Esophagus (tissue), 2 donors: ENCODE data around the gene HPCAL4. TPM values are rescaled to one million over a fixed set of nuclear protein-coding genes. Genes with fewer than 3 reads are reported as not detected.
A peak's percentile ranks its signal among the peaks of the same experiment; 100 is the strongest.

ENCODE experiments used
- H3K27ac ChIP-seq, 2 donors: one replicate each; pipeline ENCODE4 v1.5.1; 2013; ENCODE audit warnings: low read depth in 2 of 2, mild to moderate bottlenecking in 2 of 2, inconsistent platforms in 1 of 2, low read length in 1 of 2, moderate library complexity in 1 of 2
- H3K27me3 ChIP-seq, 2 donors: one replicate each; pipeline ENCODE4 v1.6.1; 2013; ENCODE audit warnings: low read length in 2 of 2, control low read depth in 1 of 2, mild to moderate bottlenecking in 1 of 2; ENCODE audit not compliant: insufficient read depth in 2 of 2, control insufficient read depth in 1 of 2
- H3K36me3 ChIP-seq, 2 donors: one replicate each; pipeline ENCODE4 v1.6.1; 2013; ENCODE audit warnings: low read length in 1 of 2; ENCODE audit not compliant: control insufficient read depth in 2 of 2, insufficient read depth in 2 of 2
- H3K4me1 ChIP-seq, 2 donors: one replicate each; pipeline ENCODE4 v1.6.1; 2013; ENCODE audit warnings: low read length in 1 of 2; ENCODE audit not compliant: control insufficient read depth in 2 of 2, insufficient read depth in 2 of 2
- H3K4me3 ChIP-seq, 2 donors: one replicate each; pipeline ENCODE4 v1.5.1; 2013; ENCODE audit warnings: low read length in 2 of 2, mild to moderate bottlenecking in 2 of 2, low read depth in 1 of 2, moderate library complexity in 1 of 2
- H3K9me3 ChIP-seq, 2 donors: one replicate each; pipeline ENCODE4 v1.6.1; 2013; ENCODE audit warnings: mild to moderate bottlenecking in 2 of 2, low read depth in 1 of 2, low read length in 1 of 2, moderate library complexity in 1 of 2; ENCODE audit not compliant: control insufficient read depth in 2 of 2, insufficient read depth in 1 of 2
- WGBS, 2 donors: extraction: QIAGEN DNeasy Blood & Tissue Kit; methylation state at CpG; one replicate each; pipeline ENCODE4 v1.1.7; 2013; 5-methylcytosine and 5-hydroxymethylcytosine counted together
- polyA plus RNA-seq, 2 donors: library from polyadenylated mRNA; stranded (reverse); fragments of 200-250 nt; gene quantifications; one replicate each; pipeline ENCODE4 v1.2.3, GENCODE V29; 2013
- donor health status: healthy with polysubstance abuse.
- donor health status: Bipolar disorder and iron deficiency.

The HPCAL4 gene
- polyA plus RNA-seq, 2 donors = 0.02 to 0.04 TPM

DNA sequence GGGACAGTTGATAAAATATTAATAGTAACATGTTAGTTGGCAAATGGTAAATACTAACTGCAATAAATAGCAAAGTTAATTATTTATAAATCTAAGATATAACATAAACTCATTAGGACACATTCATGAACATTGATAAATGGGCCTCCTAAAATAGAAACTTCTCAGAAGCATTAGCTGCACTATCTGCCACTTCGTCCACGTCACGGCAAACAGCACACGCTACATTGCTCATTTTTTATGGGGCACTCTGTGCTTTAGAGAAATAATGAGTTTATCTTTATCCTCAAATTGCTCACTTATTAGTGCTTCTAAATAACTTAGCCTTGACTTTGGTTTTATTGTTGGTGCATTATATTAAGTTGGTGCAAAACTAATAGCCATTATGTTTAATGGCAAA is 16.3 kb upstream of the HPCAL4 start:
- Histone ChIP-seq H3K36me3 (no peaks in the 10 kb centered on the region), H3K4me1 (no peaks in the 10 kb centered on the region), H3K27me3 (peaks cover 0 to 3% of the 10 kb centered on the region in 2 donors), H3K9me3 (no peaks in the 10 kb centered on the region), H3K4me3 (no peak overlapping the region), H3K27ac (no peak overlapping the region)
- WGBS, 2 donors = 65 to 86% methylated on average over 4 of the region's 4 CpGs

DNA sequence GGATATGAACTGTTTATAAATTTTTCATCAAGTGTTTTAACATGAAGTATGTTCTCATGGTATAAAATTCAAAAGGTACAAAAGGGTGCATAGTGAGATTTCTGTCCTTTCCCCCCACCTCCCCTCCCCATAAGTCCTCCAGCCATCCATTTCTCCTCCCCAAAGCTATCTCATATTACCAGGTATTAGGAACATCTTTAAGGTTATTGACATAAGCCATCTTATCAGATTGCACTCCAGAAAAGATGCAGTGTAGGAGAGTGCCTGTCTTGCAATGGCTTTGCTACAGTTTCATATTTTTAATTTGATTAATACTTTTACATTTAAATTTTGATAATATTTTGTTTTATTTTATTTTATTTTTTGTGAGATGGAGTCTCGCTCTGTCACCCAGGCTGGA is 13.5 kb upstream of the HPCAL4 start:
- no peaks in the 10 kb centered on the region for H3K36me3 ChIP-seq
- no peaks in the 10 kb centered on the region for H3K9me3 ChIP-seq

DNA sequence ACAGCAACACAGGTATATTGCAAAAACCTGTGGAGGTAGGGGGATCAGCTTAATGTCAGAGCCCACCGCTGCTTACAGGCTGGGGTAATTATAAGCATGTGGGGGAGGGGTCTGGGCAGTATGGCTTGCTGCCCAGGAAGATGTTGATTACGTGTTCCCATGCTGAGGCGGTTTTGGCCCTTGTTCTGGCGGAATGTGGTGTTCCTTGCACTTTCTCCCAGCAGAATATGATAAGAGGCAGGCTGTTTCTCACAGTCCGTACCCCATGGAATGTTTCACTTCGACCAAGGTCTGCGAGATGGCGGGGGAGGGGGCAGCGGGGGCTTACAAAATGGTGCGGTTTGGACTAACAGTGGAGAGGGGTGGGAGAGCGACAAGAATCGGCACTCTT is 9.8 kb upstream of the HPCAL4 start:
- H3K4me3 ChIP-seq = no peak overlapping the region
- no peak overlapping the region for H3K27ac ChIP-seq
- H3K27me3 ChIP-seq = no peaks in the 10 kb centered on the region
- peaks cover 0 to 2% of the 10 kb centered on the region in 2 donors for H3K9me3 ChIP-seq
- no peaks in the 10 kb centered on the region for H3K36me3 ChIP-seq
- no peaks in the 10 kb centered on the region for H3K4me1 ChIP-seq
- whole genome bisulfite sequencing, 2 donors = 20 to 26% methylated on average over 12 of the region's 12 CpGs

More for the DNA sequence above, 13.5 kb upstream of the HPCAL4 start:
- Histone ChIP-seq H3K4me3 (no peak overlapping the region), H3K27me3 (no peaks in the 10 kb centered on the region), H3K27ac (no peak overlapping the region), H3K4me1 (no peaks in the 10 kb centered on the region)
- WGBS, 2 donors = 83 to 93% methylated on average over 1 of the region's 1 CpG

DNA sequence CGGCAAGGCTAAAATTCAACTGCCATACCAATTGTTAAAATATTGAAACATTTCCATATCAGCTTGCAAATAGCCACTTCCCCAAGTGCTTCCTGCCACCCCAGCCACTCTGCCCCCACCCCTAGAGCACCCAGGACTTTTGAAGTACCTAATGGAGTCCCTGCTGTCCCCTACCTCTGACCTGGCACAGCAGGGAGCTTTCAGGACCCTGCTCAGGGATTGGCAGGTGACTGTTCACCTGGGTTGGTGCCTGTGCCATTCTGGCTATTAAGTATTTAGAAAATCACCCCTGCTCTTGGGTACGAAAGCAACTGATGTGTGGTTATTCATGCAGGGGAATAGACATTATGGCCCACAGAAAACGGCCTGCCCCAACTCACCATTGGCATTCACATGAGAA is 9.1 kb upstream of the HPCAL4 start:
- 76 to 86% methylated on average over 3 of the region's 3 CpGs for WGBS, 2 donors

DNA sequence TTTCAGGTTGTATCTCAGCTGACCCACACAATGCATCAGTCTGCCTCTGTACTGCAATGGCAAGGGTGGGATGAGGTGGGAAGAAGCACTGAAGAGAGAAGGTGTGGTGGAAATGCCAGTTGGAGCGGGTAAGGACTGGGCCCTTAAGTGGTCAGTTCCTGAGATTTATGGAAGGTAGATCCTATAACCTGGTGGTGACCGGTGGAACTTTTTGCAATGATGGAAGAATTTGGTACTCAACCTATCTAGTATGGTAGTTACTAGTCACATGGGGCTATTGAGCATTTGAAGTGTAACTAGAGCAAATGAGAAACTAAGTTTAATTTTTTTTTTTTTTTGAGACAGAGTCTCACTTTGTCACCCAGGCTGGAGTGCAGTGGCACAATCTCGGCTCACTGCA is 8.2 kb upstream of the HPCAL4 start:
- Histone ChIP-seq H3K27ac (no peak overlapping the region), H3K9me3 (peaks cover 0 to 2% of the 10 kb centered on the region in 2 donors), H3K36me3 (no peaks in the 10 kb centered on the region), H3K27me3 (no peaks in the 10 kb centered on the region), H3K4me3 (no peak overlapping the region), H3K4me1 (no peaks in the 10 kb centered on the region)
- WGBS, 2 donors = 93 to 95% methylated on average over 2 of the region's 3 CpGs

More for the DNA sequence above, 9.1 kb upstream of the HPCAL4 start:
- H3K4me1 ChIP-seq = no peaks in the 10 kb centered on the region
- H3K36me3 ChIP-seq = no peaks in the 10 kb centered on the region
- H3K27ac ChIP-seq = no peak overlapping the region
- H3K9me3 ChIP-seq = peaks cover 0 to 2% of the 10 kb centered on the region in 2 donors
- no peak overlapping the region for H3K4me3 ChIP-seq
- no peaks in the 10 kb centered on the region for H3K27me3 ChIP-seq

DNA sequence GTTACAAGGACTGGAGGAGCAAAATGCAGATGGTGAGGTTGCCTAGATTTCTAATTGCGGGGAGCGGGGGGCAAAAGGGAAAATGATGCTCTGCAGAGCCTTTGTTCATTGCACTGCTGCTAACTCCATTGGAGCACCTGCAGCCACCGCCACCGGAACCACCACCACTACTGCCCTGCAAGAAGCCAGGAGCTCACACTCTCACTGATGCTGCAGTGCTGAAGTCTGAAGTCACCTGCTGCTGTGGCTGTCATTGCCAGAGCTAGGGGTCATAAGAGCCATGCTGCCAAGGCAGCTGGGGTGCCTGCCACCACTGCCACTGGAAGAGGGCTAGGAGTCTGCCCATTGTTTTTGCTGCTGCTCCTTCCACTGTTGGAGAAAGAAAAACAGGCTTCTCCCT is 7.3 kb upstream of the HPCAL4 start:
- 92 to 94% methylated on average over 4 of the region's 4 CpGs for WGBS, 2 donors
- H3K27ac ChIP-seq = no peak overlapping the region
- no peaks in the 10 kb centered on the region for H3K27me3 ChIP-seq
- no peaks in the 10 kb centered on the region for H3K4me1 ChIP-seq
- H3K9me3 ChIP-seq = peaks cover 0 to 2% of the 10 kb centered on the region in 2 donors
- H3K36me3 ChIP-seq = no peaks in the 10 kb centered on the region
- H3K4me3 ChIP-seq = no peak overlapping the region

DNA sequence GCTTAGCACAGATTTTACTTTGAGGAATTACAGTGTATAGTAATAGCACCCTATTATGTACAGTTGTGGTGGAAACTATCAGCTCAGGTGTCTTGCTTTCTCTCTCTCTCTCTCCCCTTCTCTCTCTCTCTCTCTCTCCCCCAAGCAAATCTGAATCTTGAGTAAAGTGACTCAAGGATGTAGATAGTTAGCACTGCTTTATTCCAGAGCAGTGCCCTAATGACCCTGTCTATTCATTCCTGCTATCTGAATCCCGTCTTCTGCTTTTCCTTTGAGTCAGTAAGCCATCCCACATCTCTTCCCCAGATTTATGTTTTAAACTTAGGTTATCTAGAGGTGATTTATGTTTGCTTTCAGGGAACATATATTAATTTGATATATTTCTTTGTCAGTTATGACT is 5.2 kb upstream of the HPCAL4 start:
- no peaks in the 10 kb centered on the region for H3K27me3 ChIP-seq
- no peaks in the 10 kb centered on the region for H3K36me3 ChIP-seq
- H3K4me1 ChIP-seq = peaks cover 2 to 8% of the 10 kb centered on the region in 2 donors
- 33 to 40% methylated on average over 1 of the region's 1 CpG for WGBS, 2 donors
- H3K9me3 ChIP-seq = peaks cover 0 to 2% of the 10 kb centered on the region in 2 donors
- no peak overlapping the region for H3K27ac ChIP-seq
- H3K4me3 ChIP-seq = no peak overlapping the region

DNA sequence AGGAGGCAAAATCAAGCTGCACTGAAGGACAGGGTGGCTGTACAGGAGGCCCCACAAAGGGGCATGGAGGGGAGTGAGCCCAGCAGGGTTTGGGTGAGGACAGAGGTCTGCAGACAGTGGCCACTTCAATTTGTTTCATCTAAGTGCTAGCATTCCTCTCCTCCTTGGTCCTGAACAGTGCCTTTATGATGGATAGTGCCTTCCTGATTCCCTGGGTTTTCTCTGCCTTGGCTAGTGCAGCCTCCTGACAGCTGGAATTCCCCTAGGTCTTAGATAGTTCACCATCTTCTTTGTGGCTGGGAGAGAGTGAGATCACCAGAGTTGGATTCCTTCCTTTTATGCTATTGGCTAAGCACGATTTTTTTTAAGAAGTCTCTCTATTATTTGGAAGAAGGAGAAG is 3.8 kb upstream of the HPCAL4 start:
- Histone ChIP-seq H3K4me1 (peaks cover 2 to 13% of the 10 kb centered on the region in 2 donors), H3K9me3 (peaks cover 0 to 2% of the 10 kb centered on the region in 2 donors), H3K4me3 (no peak overlapping the region), H3K27me3 (peaks cover 0 to 3% of the 10 kb centered on the region in 2 donors), H3K27ac (no peak overlapping the region), H3K36me3 (no peaks in the 10 kb centered on the region)
- 3 to 12% methylated on average over 1 of the region's 1 CpG for WGBS, 2 donors

DNA sequence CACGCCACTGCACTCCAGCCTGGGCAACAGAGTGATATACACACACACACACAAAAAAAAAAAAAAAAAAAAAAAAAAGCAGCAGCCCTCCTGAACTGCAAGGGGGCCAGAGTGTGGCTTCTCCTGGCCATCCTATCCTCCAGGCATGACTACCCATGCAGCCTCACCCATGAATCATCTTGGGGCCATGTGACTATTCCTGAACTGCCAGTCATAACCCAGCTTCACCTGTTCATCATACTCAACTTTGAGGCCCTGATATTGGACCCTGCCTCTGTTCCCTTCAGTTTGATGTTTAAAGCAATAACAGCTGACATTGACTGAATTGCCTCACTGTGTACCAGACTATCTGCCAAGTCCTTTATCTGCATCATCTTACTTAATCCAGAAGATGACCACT is 2.8 kb upstream of the HPCAL4 start:
- Histone ChIP-seq H3K27me3 (peaks cover 0 to 7% of the 10 kb centered on the region in 2 donors), H3K4me1 (peaks cover 2 to 13% of the 10 kb centered on the region in 2 donors), H3K4me3 (no peak overlapping the region), H3K36me3 (no peaks in the 10 kb centered on the region), H3K27ac (no peak overlapping the region), H3K9me3 (peaks cover 0 to 2% of the 10 kb centered on the region in 2 donors)
- WGBS, 2 donors = 88 to 100% methylated on average over 1 of the region's 1 CpG

DNA sequence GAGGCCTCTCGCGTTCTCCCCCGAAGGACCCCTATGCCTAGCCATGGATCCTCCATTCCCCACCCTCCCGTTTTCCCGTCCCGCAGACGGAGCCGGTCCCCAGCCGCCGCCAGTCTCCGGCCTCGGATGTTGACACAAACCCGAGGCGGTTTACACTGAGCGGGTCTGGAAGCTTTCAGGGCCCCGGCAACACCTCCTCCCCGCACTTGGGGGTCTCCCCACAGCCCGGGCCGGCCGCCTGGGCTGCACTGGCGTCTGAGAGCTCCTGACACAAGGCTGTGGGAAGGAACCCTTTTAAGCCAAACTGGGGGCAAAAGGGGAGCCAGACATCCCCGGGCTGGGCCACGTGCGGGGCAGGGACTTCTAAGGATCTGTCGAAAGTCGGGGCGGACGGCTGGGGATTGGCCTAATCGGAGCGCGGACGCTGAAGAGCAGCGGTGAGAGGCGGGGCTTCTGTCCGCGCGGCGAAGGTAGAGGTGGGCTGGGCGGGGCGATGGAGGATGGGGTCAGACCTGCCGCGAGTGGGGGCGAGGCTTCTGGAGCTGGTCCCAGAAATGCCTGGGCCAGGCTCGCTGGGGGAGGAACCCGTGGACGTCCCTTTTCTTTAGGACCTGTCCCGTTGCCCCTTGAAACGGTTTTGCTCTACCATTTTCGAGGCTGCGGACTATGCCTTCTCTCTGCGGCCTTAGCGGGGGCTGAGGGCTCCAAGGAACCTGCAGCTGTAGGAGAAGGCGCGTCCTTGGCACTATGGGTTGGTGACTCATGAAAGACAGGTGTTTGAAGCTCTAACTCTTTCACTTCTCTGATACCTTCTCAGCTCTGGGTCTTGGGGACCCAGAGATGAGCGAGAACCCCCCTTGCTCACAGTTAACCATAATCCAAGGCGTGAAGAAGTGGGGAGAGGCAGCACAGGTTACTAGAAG is 1.2 kb upstream of the HPCAL4 start:
- no peaks in the 10 kb centered on the region for H3K9me3 ChIP-seq
- H3K27ac ChIP-seq = no peak overlapping the region
- H3K4me1 ChIP-seq = peaks cover 2 to 13% of the 10 kb centered on the region in 2 donors
- H3K4me3 ChIP-seq = peak overlapping the region; percentile 3 to 5
- peaks cover 0 to 7% of the 10 kb centered on the region in 2 donors for H3K27me3 ChIP-seq
- no peaks in the 10 kb centered on the region for H3K36me3 ChIP-seq
- 11% methylated on average over 56 of the region's 56 CpGs for whole genome bisulfite sequencing, 2 donors
